Posterior cingulate gyrus (tissue), 11 donors: ENCODE measurements around the gene ULK2.

Experiments used
- DNase-seq, 10 donors: peaks; one replicate each; pipeline versions ENCODE4 v3.0.0 to v3.0.0-alpha.2; 2020 to 2021; ENCODE audit warnings: mixed read lengths in 3 of 10
- intact Hi-C: fragments of 100-400 bp; cut with DNase I; formaldehyde crosslinking; loops from one replicate; pipeline ENCODE4 v1.15.1; 2023

ULK2 gene

GRCh38 chr17:19752216-19753050 is 115.3 kb downstream of the ULK2 start:
- intact Hi-C loops = loop anchor here (5.0 kb wide), 1 partner anchor 105 kb away; the partner anchor contains the start of gene ALDH3A2
- peak in 4 of 10 donors; percentile 47 to 84 (median 52) for DNase-seq

DNA sequence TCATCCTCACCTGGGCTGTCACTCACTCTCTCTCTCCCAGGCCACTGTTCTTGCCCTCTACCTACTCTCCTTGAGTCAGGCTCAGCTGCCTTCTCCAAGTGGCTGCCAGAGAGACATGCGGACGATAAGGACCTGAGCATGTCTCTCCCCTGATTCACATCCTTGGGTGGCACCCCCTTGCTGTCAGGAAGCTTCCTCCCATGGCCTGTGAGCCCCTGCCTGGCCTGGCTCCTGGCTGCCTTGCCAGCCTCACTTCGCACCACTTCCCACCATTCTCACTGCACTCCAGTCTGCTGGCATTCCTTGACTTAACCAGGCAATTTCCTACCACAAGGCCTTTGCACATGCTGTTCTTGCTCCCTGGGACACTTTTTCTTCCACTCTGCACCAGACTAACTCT is 116.9 kb downstream of the ULK2 start:
- DNase-seq = peak in 1 of 10 donors; percentile 11
- intact Hi-C loops = loop anchor here (5.0 kb wide), 1 partner anchor 104 kb away; the partner anchor contains the start of gene ALDH3A2

- intact Hi-C loops = loop anchor here (5.0 kb wide), 1 partner anchor 103 kb away; the partner anchor contains the start of gene ALDH3A2
These were observed 117.6 kb downstream of the ULK2 start for GRCh38 chr17:19750020-19750572.

GRCh38 chr17:19748807-19749193 is 118.9 kb downstream of the ULK2 start:
- intact Hi-C loops = no loop called here
- peak in 2 of 10 donors; percentile 52 to 54 for DNase-seq

More at GRCh38 chr17:19750020-19750572, 117.6 kb downstream of the ULK2 start:
- peak in 1 of 10 donors; percentile 35 for DNase-seq

DNA sequence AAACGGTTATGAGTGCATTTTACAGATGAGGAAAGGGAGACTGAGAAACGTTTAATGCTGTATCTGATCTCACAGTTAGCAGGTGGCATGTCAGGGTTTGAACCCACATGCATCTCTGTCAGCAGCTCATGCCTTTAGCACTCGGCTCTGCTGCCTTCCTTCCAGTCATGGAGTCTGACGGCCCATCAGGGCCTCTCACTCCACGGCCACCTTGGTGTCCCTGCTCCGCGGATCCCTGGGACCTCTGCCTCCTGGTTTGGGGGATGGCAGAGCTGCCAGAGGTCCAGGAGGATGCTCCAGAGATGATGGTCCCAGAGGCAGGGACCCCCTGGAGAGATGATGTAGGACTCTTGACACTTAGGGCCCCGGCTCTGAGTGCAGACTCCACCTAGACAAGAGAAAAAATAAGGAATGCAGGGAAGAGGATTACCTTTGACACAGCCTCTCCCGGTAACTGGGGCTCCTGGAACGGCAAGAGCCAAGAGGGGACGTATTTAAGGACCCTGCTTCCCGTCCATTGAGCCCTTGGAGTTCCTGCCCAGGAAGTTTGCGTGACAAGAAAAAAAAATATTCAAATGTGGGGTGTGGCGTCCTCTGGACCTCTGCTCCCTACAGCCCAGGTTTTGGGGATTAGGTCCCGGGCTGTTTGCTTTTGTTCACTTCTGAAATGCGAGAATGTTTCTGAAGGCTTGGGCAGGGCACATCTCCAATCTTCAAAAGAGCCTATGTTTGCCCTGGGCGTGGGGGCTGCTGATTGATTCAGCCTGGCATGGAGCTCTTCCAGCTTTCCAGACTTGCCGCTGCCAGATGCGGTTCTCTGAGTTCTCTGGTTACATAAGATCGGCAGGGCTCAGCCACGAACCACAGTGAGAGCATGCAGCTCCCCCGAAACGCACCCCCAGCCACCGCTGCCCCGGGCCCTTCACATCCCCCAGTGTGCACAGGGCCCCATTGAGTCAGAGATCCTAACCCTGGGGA is 119.6 kb downstream of the ULK2 start, which contains the start of gene ALDH3A1:
TSS of gene ALDH3A1 (minus strand) at position 470 of the 978 bp plus-strand sequence. CDS start 3,169 bp downstream, outside the sequence.
- DNase-seq = peak in 6 of 10 donors; percentile 42 to 84 (median 59)
- intact Hi-C loops = no loop called here

DNA sequence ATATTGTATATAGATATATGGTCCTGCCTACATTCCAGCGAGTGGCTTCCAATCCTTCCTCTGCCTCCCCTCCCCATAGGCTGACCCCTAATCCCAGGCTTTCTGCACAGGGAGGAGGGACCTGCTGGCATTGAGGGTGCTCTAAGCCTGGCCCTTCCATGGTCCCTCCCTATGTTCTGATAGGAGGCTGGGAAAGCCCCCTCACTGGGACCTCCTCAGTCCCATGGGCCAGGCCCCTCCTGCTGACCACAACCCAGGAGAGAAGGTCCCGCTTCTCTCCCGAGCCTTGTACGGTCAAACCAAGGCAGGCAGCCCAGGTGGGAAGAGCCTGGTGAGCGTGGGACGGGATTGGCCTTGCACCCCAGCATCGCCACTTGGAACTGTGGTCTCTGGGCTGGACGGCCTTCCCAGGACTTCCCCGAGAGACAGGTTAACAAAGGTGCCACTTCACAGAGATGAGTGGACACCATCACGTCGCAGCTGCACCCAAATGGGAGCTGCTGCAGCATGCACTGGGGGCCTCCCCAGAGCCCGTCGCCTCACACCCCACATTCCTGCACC is 120.5 kb downstream of the ULK2 start:
- intact Hi-C loops = no loop called here
- DNase-seq = peak in 2 of 10 donors; percentile 30 to 49

GRCh38 chr17:19746517-19746916 is 121.2 kb downstream of the ULK2 start:
- DNase-seq = peak in 1 of 10 donors; percentile 6
- intact Hi-C loops = no loop called here

GRCh38 chr17:19744922-19745757 is 122.6 kb downstream of the ULK2 start:
- intact Hi-C loops = no loop called here
- peak; percentile 78 to 99 (median 94) for DNase-seq

DNA sequence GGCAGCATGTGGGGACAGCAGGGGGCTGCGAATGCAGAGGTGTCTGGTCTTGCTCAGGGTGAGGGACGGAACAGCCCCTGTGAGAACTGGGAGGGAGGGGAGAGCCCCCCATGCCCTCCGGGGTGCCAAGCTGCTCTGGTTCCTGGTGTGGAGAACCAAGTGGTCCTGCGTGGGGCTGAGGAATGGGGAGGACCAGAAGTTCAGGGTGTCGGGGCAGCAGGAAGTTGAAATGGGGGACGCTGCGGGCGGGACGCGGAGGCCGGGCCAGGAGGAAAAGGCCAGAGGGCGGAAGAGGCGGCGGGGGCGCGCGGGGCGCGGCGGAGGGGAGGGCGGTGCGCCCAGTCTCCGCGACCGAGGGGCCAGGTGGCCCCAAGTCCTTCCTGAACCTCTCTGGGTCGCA is 123.2 kb downstream of the ULK2 start:
- intact Hi-C loops = no loop called here
- peak in 3 of 10 donors; percentile 78 to 85 (median 84) for DNase-seq

DNA sequence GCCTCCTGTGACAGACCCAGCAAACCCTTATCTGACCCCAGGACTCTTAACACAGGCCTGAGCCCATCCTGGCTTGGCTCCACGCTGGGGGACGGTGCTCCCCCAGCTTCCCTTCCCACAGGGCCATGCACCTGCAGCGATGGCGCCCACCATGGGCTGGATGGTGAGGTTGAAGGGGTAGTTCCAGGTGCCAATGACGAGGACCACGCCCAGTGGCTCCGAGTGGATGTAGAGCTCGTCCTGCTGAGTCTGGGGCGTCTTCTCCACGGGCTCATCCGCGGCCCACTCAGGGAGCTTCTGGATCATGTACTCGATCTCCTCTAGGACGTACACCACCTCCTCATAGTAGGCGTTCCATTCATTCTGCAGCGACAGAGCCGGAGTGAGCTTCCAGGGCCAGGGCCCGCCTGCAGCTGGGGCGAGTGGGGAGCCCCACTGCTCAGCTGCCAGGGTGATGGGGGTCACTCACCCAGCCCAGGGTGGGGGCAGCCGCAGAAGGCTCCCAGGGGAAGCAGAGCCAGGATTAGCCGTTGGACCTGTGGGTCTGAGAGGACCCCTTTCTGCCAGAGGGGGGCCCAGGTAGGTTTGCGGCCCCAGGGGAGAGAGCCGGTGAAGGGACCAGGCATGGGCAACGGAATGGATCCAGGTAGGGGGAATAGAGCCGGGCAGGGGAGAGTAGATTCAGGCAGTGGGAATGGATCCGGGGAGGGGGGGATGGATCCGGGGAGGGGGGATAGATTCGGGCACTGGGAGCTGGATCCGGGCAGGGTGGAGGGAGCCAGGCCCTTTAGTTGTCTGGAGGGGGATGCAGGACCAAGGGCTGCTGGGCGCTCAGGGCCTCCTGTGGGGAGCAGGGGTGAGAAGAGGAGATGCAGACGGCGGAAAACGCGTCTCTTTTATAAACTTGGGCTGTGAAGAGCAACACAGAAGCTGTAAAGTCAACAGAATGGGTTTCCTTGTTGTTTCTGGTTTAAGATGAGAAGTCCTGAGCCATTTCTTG is 124.3 kb downstream of the ULK2 start:
- DNase-seq = peak in 2 of 10 donors; percentile 71 to 78
- intact Hi-C loops = no loop called here

DNA sequence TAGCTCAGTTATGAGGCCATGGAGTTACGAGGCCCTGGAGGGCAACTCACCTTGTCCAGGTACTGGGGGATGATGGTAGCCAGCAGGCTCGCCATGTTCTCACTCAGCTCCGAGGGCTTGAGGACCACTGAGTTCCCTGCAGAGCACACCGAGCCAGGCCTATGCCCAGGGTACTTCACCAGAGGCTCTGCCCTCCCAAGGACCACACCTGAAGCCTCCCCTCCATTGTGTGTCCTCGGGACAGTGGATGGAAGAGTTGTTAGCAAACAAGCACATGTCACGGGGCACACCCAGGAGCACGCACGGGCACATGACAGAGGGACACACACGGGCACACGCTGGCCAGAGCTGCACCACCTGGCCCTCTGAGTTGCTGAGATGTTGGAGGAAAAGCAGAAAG is 125.2 kb downstream of the ULK2 start:
- peak in 2 of 10 donors; percentile 72 to 82 for DNase-seq
- intact Hi-C loops = no loop called here

DNA sequence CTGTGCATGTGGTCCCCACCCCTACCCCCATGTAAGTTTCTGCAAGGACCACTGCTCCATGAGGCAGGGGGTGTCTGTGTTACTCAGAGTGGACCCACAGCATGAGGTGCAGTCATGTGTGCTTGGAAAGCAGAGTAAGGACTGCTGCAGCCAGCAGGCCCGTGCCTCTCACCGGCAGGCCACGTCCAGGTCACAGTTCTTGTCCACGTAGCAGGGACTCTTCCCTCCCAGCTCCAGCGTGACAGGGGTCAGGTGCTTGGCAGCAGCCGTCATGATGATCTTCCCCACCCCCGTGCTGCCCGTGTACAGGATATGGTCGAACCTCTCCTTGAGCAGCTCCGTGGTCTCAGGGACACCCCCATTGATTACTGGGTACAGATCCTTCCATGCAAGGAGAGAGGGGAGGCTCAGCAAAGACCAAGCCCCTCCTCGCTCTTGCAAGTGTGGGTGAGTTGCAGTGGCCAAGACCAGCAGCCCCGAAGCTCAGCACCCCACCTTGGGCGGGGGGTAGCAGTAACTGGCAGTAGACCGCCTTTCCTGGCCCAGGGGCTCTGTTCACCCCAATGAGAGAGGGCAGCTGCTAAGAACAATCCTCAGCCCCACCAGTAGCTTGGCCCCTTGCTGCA is 125.8 kb downstream of the ULK2 start:
- intact Hi-C loops = no loop called here
- peak in 2 of 10 donors; percentile 73 to 79 for DNase-seq

DNA sequence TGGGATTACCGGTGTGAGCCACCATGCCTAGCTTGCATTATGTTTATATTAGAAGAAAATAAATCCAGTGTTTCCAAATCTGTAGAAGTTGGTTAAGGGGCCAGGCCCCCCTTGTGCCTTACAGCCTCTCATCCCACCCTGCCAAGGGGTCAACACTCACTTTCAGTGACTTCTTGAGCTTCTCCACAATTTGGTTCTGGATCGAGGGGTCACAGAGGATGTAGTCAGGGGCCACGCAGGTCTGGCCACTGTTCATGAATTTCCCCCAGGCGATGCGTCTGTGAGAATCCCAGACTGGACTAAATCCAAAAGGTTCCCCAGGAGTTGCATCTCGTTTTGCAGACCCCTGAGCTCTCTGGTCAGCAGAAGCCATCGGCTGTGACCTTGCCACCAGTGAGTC is 126.8 kb downstream of the ULK2 start:
- intact Hi-C loops = no loop called here
- no peak for DNase-seq

DNA sequence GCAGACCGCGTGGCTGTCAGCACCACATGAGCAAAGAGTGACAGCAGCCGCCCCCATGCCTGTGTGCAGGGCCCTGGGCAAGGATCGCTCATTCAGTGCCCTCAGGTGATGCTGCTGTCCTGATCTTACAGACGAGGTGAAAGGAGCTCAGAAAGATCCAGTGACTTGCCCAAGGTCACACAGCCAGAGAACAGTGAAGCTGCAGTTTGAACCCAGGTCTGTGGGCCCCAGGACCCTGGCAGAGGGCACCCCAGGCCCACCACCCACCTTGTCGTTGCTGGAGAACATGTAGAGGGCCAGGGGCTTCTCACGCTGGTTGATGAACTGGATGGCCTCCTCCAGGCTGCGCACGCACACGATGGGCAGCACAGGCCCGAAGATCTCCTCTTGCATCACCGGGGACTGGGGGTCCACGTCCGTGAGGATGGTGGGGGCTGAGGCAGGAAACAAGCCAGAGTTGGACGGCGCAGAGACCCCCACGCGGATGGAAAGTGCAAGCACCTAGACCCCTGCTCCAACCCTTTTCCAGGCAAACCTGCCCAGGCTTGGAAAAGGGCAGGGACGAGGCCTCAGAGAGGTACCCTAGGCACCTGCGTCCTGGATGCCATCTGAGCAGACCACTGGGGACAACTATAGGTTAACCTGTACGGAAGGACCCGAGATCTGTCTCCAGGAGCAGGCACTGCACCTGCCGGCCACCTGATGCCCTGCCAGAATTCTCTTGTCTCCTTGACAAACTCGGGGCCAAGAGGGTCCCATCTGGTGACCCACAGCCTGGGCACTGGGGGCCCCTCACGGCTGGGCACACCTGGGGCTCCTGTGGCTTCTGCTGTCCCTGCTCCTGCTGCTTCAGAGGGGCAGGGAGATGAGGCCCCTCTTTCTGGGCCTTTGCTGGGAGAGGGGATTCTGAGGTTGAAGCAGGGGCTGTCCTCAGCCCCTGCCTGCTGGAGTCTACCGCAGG is 128.2 kb downstream of the ULK2 start:
- DNase-seq = peak in 1 of 10 donors; percentile 76
- intact Hi-C loops = no loop called here

DNA sequence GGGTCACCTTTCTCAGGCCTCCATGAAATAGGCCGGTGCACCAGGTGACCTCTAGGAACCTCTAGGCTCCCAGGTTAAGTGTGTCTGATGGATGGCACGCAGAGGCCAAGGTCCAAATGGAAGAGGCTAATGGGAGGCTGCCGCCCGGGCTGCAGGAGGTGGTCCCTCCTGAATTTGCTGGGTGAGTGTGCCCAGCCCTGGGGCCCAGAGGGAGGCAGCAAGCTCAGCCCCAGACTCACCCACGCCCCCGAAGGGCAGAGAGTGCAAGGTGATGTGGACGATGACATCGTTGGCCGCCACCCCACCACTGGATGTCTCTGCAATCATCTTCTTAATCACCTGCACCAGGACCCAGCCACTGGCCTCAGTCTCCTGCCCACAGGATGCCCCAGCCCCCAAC is 129.0 kb downstream of the ULK2 start:
- peak in 1 of 10 donors; percentile 63 for DNase-seq
- intact Hi-C loops = no loop called here

DNA sequence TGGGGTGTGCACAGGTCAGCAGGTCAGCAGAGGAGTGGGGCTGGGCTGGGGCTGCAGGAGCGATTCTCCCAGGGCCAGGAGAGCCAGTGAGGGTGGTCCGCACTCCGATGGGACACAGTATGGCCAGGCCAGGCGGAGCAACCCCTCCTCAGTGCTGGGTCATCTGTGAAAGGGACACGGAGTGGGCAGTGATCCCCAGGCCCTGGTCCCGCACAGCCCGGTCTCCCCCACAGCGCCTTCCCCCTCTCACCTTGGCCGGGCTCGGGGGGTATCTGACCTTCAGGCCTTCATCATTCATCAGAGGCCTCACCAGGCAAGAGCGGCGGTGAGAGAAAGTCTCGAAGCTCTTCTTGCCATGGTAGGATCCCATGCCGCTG is 129.7 kb downstream of the ULK2 start:
- DNase-seq = peak in 1 of 10 donors; percentile 61
- intact Hi-C loops = no loop called here
